H1 (cell line): ENCODE measurements around the gene ALDOA. TPM values are rescaled to one million over a fixed set of nuclear protein-coding genes. Genes with fewer than 3 reads are reported as not detected.

Experiments
- CREB1 ChIP-seq: IDR thresholded peaks from 2 replicates; pipeline ENCODE4 v1.6.1; 2012; ENCODE audit warnings: inconsistent platforms
- POU5F1 ChIP-seq: IDR thresholded peaks from 2 replicates; pipeline ENCODE4 v1.6.1; 2011; ENCODE audit warnings: low read depth, mild to moderate bottlenecking, low read length, moderate library complexity
- polyA plus RNA-seq, 7 experiments: library from polyadenylated mRNA; depleted of rRNA in 3 of 7; stranded (reverse) in 5 of 7; unstranded in 2 of 7; fragments of >200 nt in 5 of 7; fragments of 200-250 nt in 2 of 7; gene quantifications; 1 replicate in 5 of 7; 2 replicates in 1 of 7; 4 replicates in 1 of 7; pipeline versions ENCODE4 v1.2.1 to v1.2.3, GENCODE V29; 2011 to 2013; ENCODE audit warnings: missing spikeins in 2 of 7, mixed read lengths in 2 of 7
- total RNA-seq: library from RNA; stranded (reverse); fragmentation: NEBNext Ultra II Directional; extraction: Animal tissue kit (Norgen Biotek cat#: 25700); gene quantifications from 2 replicates; pipeline ENCODE4 v1.2.1, GENCODE V29; 2021
- TF ChIP-seq, protein P1 (sequence below): IDR thresholded peaks from 2 replicates; pipeline ENCODE4 v1.6.1; 2012; ENCODE audit warnings: low read length, inconsistent platforms

Gene ALDOA
- total and polyA plus RNA-seq, 2 of the 8 experiments (the other 6 are each of a cell fraction or from before 2014, with no cell fraction given): 1,072 to 1,083 TPM

DNA sequence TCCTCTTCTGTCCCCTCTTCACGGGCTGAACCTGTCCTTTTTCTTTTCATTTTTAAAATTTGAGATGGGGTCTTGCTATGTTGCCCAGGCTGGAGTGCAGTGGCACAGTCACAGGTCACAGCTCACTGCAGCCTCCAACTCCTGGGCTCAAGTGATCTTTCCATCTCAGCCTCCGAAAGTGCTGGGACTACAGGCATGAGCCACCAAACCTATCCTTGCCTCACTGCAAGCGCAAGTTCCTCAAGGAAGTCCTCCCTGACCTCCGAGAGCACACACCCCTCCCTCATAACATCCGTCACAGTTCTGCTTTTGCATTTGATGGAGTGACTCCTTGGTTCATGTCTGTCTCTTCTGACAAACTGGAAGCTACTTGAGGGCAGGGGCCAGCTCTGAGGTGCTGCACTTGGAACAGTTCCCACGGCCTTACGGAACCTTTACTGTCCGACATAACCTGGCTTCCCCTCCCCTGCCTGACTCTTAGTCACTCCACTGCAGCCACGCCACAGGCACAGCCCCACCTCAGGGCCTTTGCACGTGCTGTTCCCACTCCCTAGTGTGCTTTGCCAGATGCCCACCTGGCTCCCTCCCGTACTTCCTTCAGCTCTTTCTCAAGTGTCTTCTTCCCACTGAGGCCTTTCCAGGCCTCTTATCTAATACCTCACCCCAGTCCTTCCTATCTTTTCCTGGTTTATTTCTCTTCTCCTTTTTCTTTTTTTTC is 21.8 kb downstream of the ALDOA start (continued):
- no peak for TF ChIP-seq POU5F1
- TF ChIP-seq CREB1: no peak
- TF ChIP-seq, protein P1, sequence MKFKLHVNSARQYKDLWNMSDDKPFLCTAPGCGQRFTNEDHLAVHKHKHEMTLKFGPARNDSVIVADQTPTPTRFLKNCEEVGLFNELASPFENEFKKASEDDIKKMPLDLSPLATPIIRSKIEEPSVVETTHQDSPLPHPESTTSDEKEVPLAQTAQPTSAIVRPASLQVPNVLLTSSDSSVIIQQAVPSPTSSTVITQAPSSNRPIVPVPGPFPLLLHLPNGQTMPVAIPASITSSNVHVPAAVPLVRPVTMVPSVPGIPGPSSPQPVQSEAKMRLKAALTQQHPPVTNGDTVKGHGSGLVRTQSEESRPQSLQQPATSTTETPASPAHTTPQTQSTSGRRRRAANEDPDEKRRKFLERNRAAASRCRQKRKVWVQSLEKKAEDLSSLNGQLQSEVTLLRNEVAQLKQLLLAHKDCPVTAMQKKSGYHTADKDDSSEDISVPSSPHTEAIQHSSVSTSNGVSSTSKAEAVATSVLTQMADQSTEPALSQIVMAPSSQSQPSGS: no peak
- TF ChIP-seq, all 59 proteins: peak for 0
